H1 (cell line): Measurements from ENCODE around the gene CUL9. TPM values are rescaled to one million over a fixed set of nuclear protein-coding genes. Genes with fewer than 3 reads are reported as not detected.

Experiments used
- CTCF ChIA-PET: fragments of 300-600 bp; sonication (Branson Sonifier 250); formaldehyde crosslinking; loops from one replicate; lab custom pipeline; 2021; ENCODE audit not compliant: partially characterized antibody; lab: Charles Lee
- POLR2A ChIA-PET: fragments of 300-600 bp; sonication (Branson Sonifier 250); formaldehyde crosslinking; loops from one replicate; lab custom pipeline; 2021; ENCODE audit warnings: inconsistent platforms; ENCODE audit not compliant: partially characterized antibody; lab: Charles Lee
- DNase-seq, 2 experiments: peaks; one replicate each; pipeline versions ENCODE4 v3.0.0 to v3.0.0-alpha.2; 2010 to 2022; ENCODE audit warnings: low spot score in 2 of 2, low read depth in 1 of 2, mixed read lengths in 1 of 2
- FAIRE-seq: peaks from 2 replicates; lab custom pipeline; 2011; peaks lifted over from hg19 to GRCh38; lab: Jason Lieb, UNC
- H2AFZ ChIP-seq: 2 replicates; pipeline ENCODE4 v1.8.1; 2012; ENCODE audit warnings: low read length, inconsistent platforms
- H2AK5ac ChIP-seq: 2 replicates; pipeline ENCODE4 v1.6.1; 2013; ENCODE audit warnings: low read depth, low read length
- H2BK120ac ChIP-seq: replicated peaks from 2 replicates; pipeline ENCODE3; 2013; ENCODE audit warnings: low read depth, low read length, inconsistent platforms
- H2BK12ac ChIP-seq: 2 replicates; pipeline ENCODE4 v1.6.1; 2013; ENCODE audit warnings: low read depth, low read length
- H2BK15ac ChIP-seq: 2 replicates; pipeline ENCODE4 v1.6.1; 2013; ENCODE audit warnings: low read length
- H2BK20ac ChIP-seq: 2 replicates; pipeline ENCODE4 v1.6.1; 2013; ENCODE audit warnings: low read length
- H2BK5ac ChIP-seq: 2 replicates; pipeline ENCODE4 v1.6.1; 2013; ENCODE audit warnings: low read depth, low read length
- H3K14ac ChIP-seq: 2 replicates; pipeline ENCODE4 v1.6.1; 2013; ENCODE audit warnings: inconsistent platforms; ENCODE audit not compliant: insufficient read length
- H3K18ac ChIP-seq: 2 replicates; pipeline ENCODE4 v1.6.1; 2013; ENCODE audit warnings: low read length; ENCODE audit errors: extremely low read depth
- H3K23ac ChIP-seq: 2 replicates; pipeline ENCODE4 v1.6.1; 2013; ENCODE audit warnings: inconsistent platforms; ENCODE audit not compliant: insufficient read length
- H3K23me2 ChIP-seq: 2 replicates; pipeline ENCODE4 v1.6.1; 2013; ENCODE audit warnings: low read depth, low read length
- H3K27ac ChIP-seq: 2 replicates; pipeline ENCODE4 v1.6.1; 2011; ENCODE audit warnings: low read depth, low read length, inconsistent platforms
- H3K27me3 ChIP-seq, 4 experiments: replicated peaks in 1 of 4; 1 replicate in 1 of 4; 2 replicates in 3 of 4; pipeline versions ENCODE4 v1.6.1 to v1.8.1; 2011 to 2013; ENCODE audit warnings: low read length in 3 of 4, mild to moderate bottlenecking in 3 of 4, inconsistent platforms in 2 of 4, mixed read lengths in 2 of 4, moderate library complexity in 1 of 4; ENCODE audit not compliant: control insufficient read depth in 3 of 4, insufficient read depth in 3 of 4; ENCODE audit errors: extremely low read depth in 1 of 4
- H3K36me3 ChIP-seq, 4 experiments: 2 replicates each; pipeline versions ENCODE4 v1.6.1 to v1.8.1; 2011 to 2013; ENCODE audit warnings: mild to moderate bottlenecking in 4 of 4, low read length in 3 of 4, moderate library complexity in 2 of 4, control low read depth in 1 of 4, inconsistent platforms in 1 of 4; ENCODE audit not compliant: insufficient read depth in 4 of 4, control insufficient read depth in 2 of 4
- H3K4ac ChIP-seq: replicated peaks from 2 replicates; pipeline ENCODE3; 2013; ENCODE audit warnings: low read length, low read depth, mixed read lengths, inconsistent platforms; ENCODE audit not compliant: insufficient read length
- H3K4me1 ChIP-seq, 4 experiments: replicated peaks in 1 of 4; 1 replicate in 1 of 4; 2 replicates in 3 of 4; pipeline versions ENCODE4 v1.6.1 to v1.8.1; 2011 to 2013; ENCODE audit warnings: low read length in 3 of 4, inconsistent platforms in 2 of 4, mixed read lengths in 1 of 4; ENCODE audit not compliant: insufficient read depth in 4 of 4, control insufficient read depth in 3 of 4
- H3K4me2 ChIP-seq, 2 experiments: 2 replicates each; pipeline versions ENCODE4 v1.6.1 to v1.8.1; 2011 to 2013; ENCODE audit warnings: low read depth in 2 of 2, low read length in 2 of 2, control low read depth in 1 of 2, inconsistent platforms in 1 of 2, mild to moderate bottlenecking in 1 of 2; ENCODE audit not compliant: insufficient read depth in 1 of 2
- H3K4me3 ChIP-seq, 4 experiments: fragments of 200-600, 300-600 bp in 1 of 4; sonication (generic), shearing (Covaris generic), sonication (Bioruptor Twin) in 1 of 4; 2 replicates each; pipeline versions ENCODE4 v1.5.1 to v1.8.1; 2011 to 2016; ENCODE audit warnings: low read length in 4 of 4, low read depth in 3 of 4, control low read depth in 2 of 4, inconsistent platforms in 2 of 4, mild to moderate bottlenecking in 2 of 4, mixed read lengths in 1 of 4, moderate library complexity in 1 of 4; ENCODE audit not compliant: insufficient read depth in 2 of 4; ENCODE audit errors: extremely low read depth in 1 of 4
- H3K56ac ChIP-seq: replicated peaks from 2 replicates; pipeline ENCODE3; 2013; ENCODE audit warnings: low read depth, mild to moderate bottlenecking, mixed read lengths, low read length, inconsistent platforms; ENCODE audit not compliant: insufficient read length
- H3K79me1 ChIP-seq: 2 replicates; pipeline ENCODE4 v1.6.1; 2013; ENCODE audit warnings: low read depth, low read length, control low read depth
- H3K79me2 ChIP-seq, 2 experiments: 2 replicates each; pipeline versions ENCODE4 v1.6.1 to v1.8.1; 2012 to 2013; ENCODE audit warnings: low read length in 2 of 2, mild to moderate bottlenecking in 2 of 2, inconsistent platforms in 1 of 2; ENCODE audit not compliant: insufficient read depth in 2 of 2, control insufficient read depth in 1 of 2
- H3K9ac ChIP-seq, 4 experiments: replicated peaks in 1 of 4; 1 replicate in 1 of 4; 2 replicates in 3 of 4; pipeline versions ENCODE4 v1.6.1 to v1.8.1; 2011 to 2013; ENCODE audit warnings: low read depth in 3 of 4, low read length in 3 of 4, control low read depth in 2 of 4, mild to moderate bottlenecking in 2 of 4, moderate library complexity in 2 of 4, inconsistent platforms in 1 of 4; ENCODE audit errors: extremely low read depth in 1 of 4
- H3K9me3 ChIP-seq, 2 experiments: 2 replicates each; pipeline versions ENCODE4 v1.6.1 to v1.8.1; 2012 to 2013; ENCODE audit warnings: mild to moderate bottlenecking in 2 of 2, moderate library complexity in 2 of 2, control low read depth in 1 of 2, inconsistent platforms in 1 of 2, low read depth in 1 of 2, low read length in 1 of 2, mixed read lengths in 1 of 2; ENCODE audit not compliant: insufficient read depth in 2 of 2
- H4K20me1 ChIP-seq, 2 experiments: replicated peaks in 1 of 2; 2 replicates each; pipeline versions ENCODE3 to v1.8.1; 2011 to 2013; ENCODE audit warnings: inconsistent platforms in 2 of 2, low read length in 2 of 2, mild to moderate bottlenecking in 1 of 2; ENCODE audit not compliant: insufficient read depth in 2 of 2, control insufficient read depth in 1 of 2
- H4K5ac ChIP-seq: 2 replicates; pipeline ENCODE4 v1.6.1; 2013; ENCODE audit warnings: low read length, low read depth, mixed read lengths, inconsistent platforms; ENCODE audit not compliant: insufficient read length
- H4K8ac ChIP-seq: 2 replicates; pipeline ENCODE4 v1.8.0; 2013; ENCODE audit warnings: mild to moderate bottlenecking, moderate library complexity, low read length, inconsistent platforms; ENCODE audit not compliant: insufficient read depth; ENCODE audit errors: extremely low read depth
- H4K91ac ChIP-seq: replicated peaks from 2 replicates; pipeline ENCODE3; 2013; ENCODE audit warnings: low read length, mixed read lengths, inconsistent platforms; ENCODE audit not compliant: insufficient read length
- BRCA1 ChIP-seq: IDR thresholded peaks from 2 replicates; pipeline ENCODE4 v1.6.1; 2012; ENCODE audit warnings: low read depth, low read length, improper control_type of control experiment
- CTCF ChIP-seq, 3 experiments: IDR thresholded peaks; 1 replicate in 2 of 3; 2 replicates in 1 of 3; pipeline versions ENCODE4 v1.5.1 to v1.6.1; 2011; ENCODE audit warnings: low read length in 3 of 3, mild to moderate bottlenecking in 3 of 3, inconsistent platforms in 2 of 3, low read depth in 1 of 3, moderate library complexity in 1 of 3; ENCODE audit not compliant: insufficient read depth in 1 of 3; ENCODE audit errors: control extremely low read depth in 1 of 3
- POLR2A ChIP-seq, 2 experiments: IDR thresholded peaks; 1 replicate in 1 of 2; 2 replicates in 1 of 2; pipeline ENCODE4 v1.6.1; 2011; ENCODE audit warnings: low read depth in 2 of 2, low read length in 2 of 2, mild to moderate bottlenecking in 2 of 2; ENCODE audit errors: control extremely low read depth in 1 of 2
- POLR2AphosphoS5 ChIP-seq: IDR thresholded peaks from 2 replicates; pipeline ENCODE4 v1.6.1; 2011; ENCODE audit warnings: low read depth, low read length
- RAD21 ChIP-seq, 2 experiments: IDR thresholded peaks in 1 of 2; conservative IDR thresholded peaks in 1 of 2; 2 replicates each; pipeline ENCODE4 v1.6.1; 2011; ENCODE audit warnings: low read depth in 2 of 2, low read length in 2 of 2, improper control_type of control experiment in 1 of 2, inconsistent platforms in 1 of 2, mild to moderate bottlenecking in 1 of 2, moderate library complexity in 1 of 2
- SAP30 ChIP-seq: fragments of 300-600 bp; sonication (generic); IDR thresholded peaks from 2 replicates; pipeline ENCODE4 v1.7.1; 2012; ENCODE audit warnings: low read length, moderate library complexity, mild to moderate bottlenecking, inconsistent platforms; ENCODE audit not compliant: insufficient read depth, insufficient replicate concordance
- TEAD4 ChIP-seq: IDR thresholded peaks from 2 replicates; pipeline ENCODE4 v1.6.1; 2012; ENCODE audit warnings: low read depth, low read length, inconsistent platforms, mixed read lengths
- WGBS, 2 experiments: shearing (Covaris generic) in 1 of 2; methylation state at CpG; one replicate each; pipeline versions ENCODE4 v1.1.6 to v1.1.7; 2013 to 2015; ENCODE audit warnings: low lambda C conversion rate in 2 of 2, mixed read lengths in 2 of 2, inconsistent platforms in 1 of 2, low coverage in 1 of 2, missing lambda C conversion rate in 1 of 2; ENCODE audit not compliant: insufficient replicate concordance in 2 of 2, insufficient coverage in 1 of 2, insufficient read length in 1 of 2; ENCODE audit errors: extremely low coverage in 1 of 2, missing lambda C conversion rate in 1 of 2; 5-methylcytosine and 5-hydroxymethylcytosine counted together
- polyA plus RNA-seq, 7 experiments: library from polyadenylated mRNA; depleted of rRNA in 3 of 7; stranded (reverse) in 5 of 7; unstranded in 2 of 7; fragments of >200 nt in 5 of 7; fragments of 200-250 nt in 2 of 7; gene quantifications; 1 replicate in 5 of 7; 2 replicates in 1 of 7; 4 replicates in 1 of 7; pipeline versions ENCODE4 v1.2.1 to v1.2.3, GENCODE V29; 2011 to 2013; ENCODE audit warnings: missing spikeins in 2 of 7, mixed read lengths in 2 of 7
- total RNA-seq: library from RNA; stranded (reverse); fragmentation: NEBNext Ultra II Directional; extraction: Animal tissue kit (Norgen Biotek cat#: 25700); gene quantifications from 2 replicates; pipeline ENCODE4 v1.2.1, GENCODE V29; 2021

Gene CUL9
- total and polyA plus RNA-seq, 2 of the 8 experiments (the other 6 are each of a cell fraction or from before 2014, with no cell fraction given), result 7.7 to 9.8 TPM

DNA sequence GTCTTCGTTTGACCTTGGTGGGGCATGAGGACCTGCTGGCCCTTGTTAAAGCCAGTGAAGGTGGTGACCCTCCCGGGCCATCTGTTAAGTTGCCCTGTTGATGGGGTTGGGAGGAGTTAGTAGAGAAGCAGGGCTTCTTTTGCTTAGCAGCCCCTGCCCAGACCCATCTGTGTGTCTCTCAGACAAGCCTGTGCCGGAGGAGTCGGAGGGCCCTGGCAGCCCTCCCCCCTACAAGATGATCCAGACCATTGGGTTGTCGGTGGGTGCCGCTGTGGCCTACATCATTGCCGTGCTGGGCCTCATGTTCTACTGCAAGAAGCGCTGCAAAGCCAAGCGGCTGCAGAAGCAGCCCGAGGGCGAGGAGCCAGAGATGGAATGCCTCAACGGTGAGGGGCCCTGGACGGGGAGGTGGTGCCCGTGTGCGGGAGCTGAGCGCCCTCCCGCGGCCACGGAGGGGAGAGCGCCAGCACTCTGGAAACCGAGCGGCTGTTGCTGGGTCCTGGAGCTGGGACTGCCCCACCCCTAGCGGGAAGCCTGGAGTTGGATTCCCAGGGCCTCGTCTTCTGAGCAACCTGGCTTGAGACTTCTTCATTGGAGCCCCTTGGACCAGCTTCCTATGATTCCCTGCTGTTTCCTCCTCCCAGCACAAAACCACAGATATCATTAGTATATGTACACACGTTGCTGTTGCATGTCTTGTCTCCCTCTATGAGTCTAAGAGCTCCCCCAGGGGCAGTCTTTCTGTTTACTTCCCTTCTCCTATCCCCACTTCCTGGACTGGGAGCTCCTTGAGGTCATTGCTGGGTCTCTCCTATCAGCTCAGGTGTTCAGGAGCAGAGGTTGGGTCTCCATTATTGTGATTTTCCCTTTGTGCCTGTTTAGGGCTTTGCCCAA is 38.5 kb upstream of the CUL9 start:
- H3K27me3 ChIP-seq, result no peaks in the 10 kb centered on the region
- H3K23ac ChIP-seq, result no peak overlapping the region
- no peak overlapping the region for H4K91ac ChIP-seq
- H3K4me2 ChIP-seq, result peak overlapping the region in 1 of 2 experiments; percentile 14; a peak in 2 of 4 replicates
- DNase-seq (peak; percentile 89 to 96), FAIRE-seq (no peak)
- H3K27ac ChIP-seq, result no peak overlapping the region
- H4K8ac ChIP-seq, result peak overlapping the region; percentile 75
- no peak overlapping the region; a peak in 1 of 8 replicates for H3K4me3 ChIP-seq
- no peaks in the 10 kb centered on the region for H3K79me2 ChIP-seq
- ChIA-PET CTCF (interaction anchor here (0.6 to 4.3 kb wide), 58 partner anchors 9 to 295 kb away, joined by 3 to 40 read pairs (median 6); partner anchors contain the start of genes CUL7, KLC4, KLHDC3 and MEA1), POLR2A (interaction anchor here (0.7 to 3.6 kb wide), 19 partner anchors 12 to 206 kb away, joined by 3 to 30 read pairs (median 4); partner anchors contain the start of genes CUL7, CUL9, KLC4 and MRPL2)
- H3K36me3 ChIP-seq, result peaks cover 6 to 15% (median 6%) of the 10 kb centered on the region in 4 experiments; a peak in 5 of 8 replicates
- no peak overlapping the region for H2BK15ac ChIP-seq
- H3K23me2 ChIP-seq, result no peaks in the 10 kb centered on the region
- H4K20me1 ChIP-seq, result no peaks in the 10 kb centered on the region
- H3K4me1 ChIP-seq, result peaks cover 0 to 6% (median 3%) of the 10 kb centered on the region in 4 experiments; a peak in 3 of 7 replicates
- H3K56ac ChIP-seq, result peak overlapping the region; percentile 47
- peak overlapping the region in 2 of 4 experiments; percentile 4 to 8; a peak in 1 of 7 replicates for H3K9ac ChIP-seq
- WGBS, 2 experiments, result 21% methylated on average over 25 of the region's 25 CpGs; no CpG with 5 or more reads in 1 of the 2 experiments
- no peak overlapping the region for H2BK12ac ChIP-seq
- H3K79me1 ChIP-seq, result no peaks in the 10 kb centered on the region
- no peak overlapping the region for H2BK20ac ChIP-seq
- no peaks in the 10 kb centered on the region for H3K9me3 ChIP-seq
- no peak overlapping the region for H4K5ac ChIP-seq
- peak overlapping the region; percentile 28; the same call in 1 of the 2 replicates for H3K18ac ChIP-seq
- H3K4ac ChIP-seq, result peak overlapping the region; percentile 34
- no peak overlapping the region for H3K14ac ChIP-seq
- no peak overlapping the region for H2BK5ac ChIP-seq
- no peak overlapping the region for H2BK120ac ChIP-seq
- no peak overlapping the region for H2AK5ac ChIP-seq
- H2AFZ ChIP-seq, result no peak overlapping the region
- TF ChIP-seq SAP30 (no peak), BRCA1 (no peak), TEAD4 (peak; percentile 80), POLR2AphosphoS5 (0 out of 2 replicates have a peak, but pooled peaks have one; percentile 22), POLR2A (IDR thresholded peaks at IDR 0.05; ENCODE audit: control extremely low read depth in 1 of 2, low read depth in 2 of 2, low read length in 2 of 2) (0 out of 3 replicates have a peak, but pooled peaks of 1 of the 2 experiments have one; percentile 36), RAD21 (IDR thresholded peaks at IDR 0.05 in 1 of 2, conservative IDR thresholded peaks at IDR 0.05 in 1 of 2; ENCODE audit: low read depth in 2 of 2, low read length in 2 of 2) (peak; percentile 99 to 100), CTCF (IDR thresholded peaks at IDR 0.05; ENCODE audit: control extremely low read depth in 1 of 3, insufficient read depth in 1 of 3, low read depth in 1 of 3, low read length in 3 of 3) (peak; percentile 92 to 99 (median 98))
